Measurements from ENCODE around the gene SIX5. TPM values are rescaled to one million over a fixed set of nuclear protein-coding genes. Genes with fewer than 3 reads are reported as not detected.

SIX5 gene
- total and polyA plus RNA-seq, 9 of the 15 experiments (the other 6 are each of a cell fraction or from before 2014, with no cell fraction given), result 1.4 to 17.2 (median 7.4) TPM; not detected in 2

- TF ChIP-seq NKRF (IDR thresholded peaks at IDR 0.05; ENCODE audit: borderline replicate concordance) (peak; percentile 69; the same call in 1 of the 2 replicates), PRMT5 (CRISPR knock-in tag; IDR thresholded peaks at IDR 0.05) (no peak), DDX20 (tag; IDR thresholded peaks at IDR 0.05; ENCODE audit: low read depth) (no peak), NR3C1 (CRISPR knock-in tag; IDR thresholded peaks at IDR 0.05) (no peak), HCFC1 (IDR thresholded peaks at IDR 0.05; ENCODE audit: low read depth, low read length) (peak; percentile 37; the same call in 1 of the 2 replicates), ZBTB7A (IDR thresholded peaks at IDR 0.05; ENCODE audit: borderline replicate concordance, control insufficient read depth, low read depth, low read length) (peak; percentile 99), FOXP4 (CRISPR knock-in tag; IDR thresholded peaks at IDR 0.05; ENCODE audit: borderline replicate concordance) (no peak), MTA1 (IDR thresholded peaks at IDR 0.05; ENCODE audit: borderline replicate concordance) (no peak), NCOA1 (IDR thresholded peaks at IDR 0.05; ENCODE audit: low read depth) (no peak), TBP (optimal IDR thresholded peaks at IDR 0.05; ENCODE audit: low read depth, low read length) (peak; percentile 30), PHF21A (IDR thresholded peaks at IDR 0.05; ENCODE audit: borderline replicate concordance, low read depth) (no peak), MYNN (IDR thresholded peaks at IDR 0.05) (no peak), MYNN (CRISPR knock-in tag; IDR thresholded peaks at IDR 0.05) (no peak), SMC3 (conservative IDR thresholded peaks at IDR 0.05; ENCODE audit: insufficient read depth, low read depth, low read length) (peak; percentile 63; the same call in 1 of the 2 replicates), ATF4 (CRISPR knock-in tag; IDR thresholded peaks at IDR 0.05) (0 out of 2 replicates have a peak, but pooled peaks have one; percentile 22), MAFG (tag; conservative IDR thresholded peaks at IDR 0.05) (no peak), CC2D1A (IDR thresholded peaks at IDR 0.05) (peak; percentile 64)
Measured at GRCh38 chr19:45779231-45780145, 10.4 kb upstream of the SIX5 start (continued).
